ENCODE results near the gene ST6GALNAC3.
"Not testable (repeated sequence)": the region's sequence is repeated elsewhere in the genome, so short reads cannot be mapped to it uniquely, and the experiment has no call there.

The ST6GALNAC3 gene

DNA sequence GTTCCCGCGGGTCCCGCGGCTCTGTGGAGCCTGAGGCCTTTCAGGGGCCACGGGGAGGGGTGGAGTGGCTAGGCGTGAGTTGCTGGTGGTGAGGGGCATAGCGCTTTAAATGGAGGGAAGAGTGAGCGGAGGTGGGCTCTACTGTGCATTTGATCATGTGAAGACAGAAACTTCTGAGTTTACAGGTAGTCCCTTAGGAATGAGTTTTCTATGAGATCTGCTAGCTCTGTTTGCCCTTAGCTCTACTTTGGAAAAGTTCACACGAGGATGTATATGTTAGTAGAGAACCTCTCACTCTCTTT lies 593 bp downstream of the ST6GALNAC3 start:
- no peak for FAIRE-seq

DNA sequence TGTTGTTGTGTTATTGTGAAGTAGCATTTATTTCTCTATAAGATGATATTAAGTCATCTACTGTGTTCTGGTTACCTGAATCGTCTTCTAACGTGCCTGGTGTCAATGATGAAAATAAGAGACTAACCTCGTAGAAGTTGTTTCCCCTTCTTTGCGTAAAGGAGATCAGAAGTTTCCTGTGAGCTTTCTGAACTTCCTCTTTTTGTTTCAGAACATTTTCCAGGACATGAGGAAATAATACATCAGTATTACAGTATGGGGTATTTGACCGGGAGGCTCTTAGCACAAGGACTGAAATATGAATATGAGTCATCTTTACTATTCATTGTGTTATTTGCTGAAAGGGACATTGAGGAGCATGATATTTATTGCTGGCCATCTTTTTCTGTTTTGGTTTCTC lies 1.3 kb downstream of the ST6GALNAC3 start:
- no peak for FAIRE-seq

DNA sequence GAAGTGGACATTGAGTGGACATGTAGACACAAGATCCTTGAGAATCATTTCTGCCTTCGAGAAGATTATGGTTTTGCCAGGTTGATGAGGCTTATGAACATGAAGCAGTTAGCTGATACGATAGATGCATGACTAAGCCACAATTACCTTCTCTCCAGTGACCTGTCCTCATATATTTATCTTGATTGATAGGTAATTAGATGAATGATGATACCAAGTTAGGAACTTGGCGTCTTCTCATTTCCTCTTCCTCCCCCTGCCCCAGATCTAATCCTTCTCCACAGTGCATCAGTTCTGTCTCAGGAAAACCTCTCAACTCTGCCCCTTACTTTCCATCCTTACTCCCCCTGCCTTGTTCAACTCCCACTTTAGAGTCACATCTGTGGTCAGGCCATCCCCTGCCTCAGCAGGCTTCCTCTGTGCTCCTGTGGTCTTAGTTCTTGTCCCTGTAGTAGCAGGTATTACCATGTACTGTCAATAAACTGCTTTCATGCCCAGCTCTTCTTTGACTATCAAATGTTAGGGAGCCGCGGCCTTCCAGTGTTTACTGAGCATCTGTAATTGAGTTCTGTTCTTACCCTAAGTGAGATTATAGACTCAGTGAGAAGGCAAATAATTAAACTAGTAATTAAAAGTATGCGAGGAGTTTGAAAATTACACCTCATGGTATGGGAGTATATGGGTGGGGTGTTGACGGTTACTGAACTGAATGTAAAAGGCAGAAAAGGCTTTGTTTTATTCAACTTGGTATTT lies 5.1 kb downstream of the ST6GALNAC3 start:
- FAIRE-seq: no peak

DNA sequence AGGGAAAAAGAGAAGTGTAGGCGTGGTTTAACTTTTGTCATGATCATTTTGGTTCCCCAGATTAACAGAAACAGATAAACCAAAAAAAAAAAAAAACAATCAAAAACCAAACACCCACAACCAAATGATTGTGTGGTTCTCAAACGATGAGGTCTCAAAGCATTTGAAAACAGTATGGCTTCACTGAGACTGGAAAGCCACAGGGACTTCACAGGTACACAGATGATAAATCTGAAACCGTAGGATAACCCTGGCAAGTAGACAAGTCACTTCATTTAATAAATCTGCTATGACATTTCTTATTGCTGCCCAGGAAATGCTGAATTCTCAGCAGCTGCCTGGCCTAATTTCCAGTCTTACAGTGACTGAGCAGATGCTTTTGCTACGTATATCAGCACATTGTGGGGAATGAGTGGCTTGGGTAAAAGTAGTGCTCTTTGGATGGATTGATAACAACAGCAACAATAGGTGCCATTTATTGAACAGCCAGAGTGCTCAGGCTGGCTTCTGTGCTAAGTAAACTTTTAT lies 6.1 kb downstream of the ST6GALNAC3 start:
- no peak for FAIRE-seq

DNA sequence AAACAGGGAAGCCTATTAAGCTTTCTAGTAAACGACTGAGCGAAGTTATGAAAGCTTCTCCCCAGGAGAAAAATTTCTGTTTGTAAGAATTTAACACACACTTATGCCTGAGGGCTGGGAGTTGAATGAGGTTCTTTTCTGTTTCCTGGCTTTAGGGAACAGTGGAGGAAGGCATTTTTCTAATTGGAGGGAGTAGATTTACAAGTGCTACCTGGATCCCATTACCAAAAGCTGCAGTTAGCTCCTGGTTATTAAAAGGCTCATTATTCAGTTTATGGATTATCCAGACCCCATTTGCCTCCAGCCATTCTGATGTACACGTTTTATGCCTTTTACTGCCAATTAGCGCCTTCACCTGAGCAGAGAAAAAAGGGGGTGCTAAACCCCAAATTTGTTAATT lies 7.5 kb downstream of the ST6GALNAC3 start:
- no peak for FAIRE-seq

DNA sequence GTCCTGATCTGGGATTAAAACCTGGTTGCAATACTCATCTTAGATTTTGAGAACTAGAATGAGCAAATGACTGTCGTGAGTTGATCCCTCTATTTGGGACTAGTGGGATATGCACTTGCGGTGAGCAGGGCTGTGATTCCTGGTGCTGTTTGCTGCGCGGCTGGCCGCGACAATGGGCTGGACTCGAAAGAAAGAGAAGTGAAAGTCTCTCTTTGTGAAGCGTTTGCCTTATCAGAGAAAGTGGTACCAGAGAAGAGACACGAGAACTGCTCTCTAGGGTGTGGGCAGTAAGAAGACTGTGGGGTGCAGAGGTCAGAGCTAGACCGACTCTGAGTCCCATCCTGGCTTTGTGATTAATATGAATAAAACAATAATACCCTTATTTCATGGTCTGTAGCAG lies 8.6 kb downstream of the ST6GALNAC3 start:
- no peak for FAIRE-seq

DNA sequence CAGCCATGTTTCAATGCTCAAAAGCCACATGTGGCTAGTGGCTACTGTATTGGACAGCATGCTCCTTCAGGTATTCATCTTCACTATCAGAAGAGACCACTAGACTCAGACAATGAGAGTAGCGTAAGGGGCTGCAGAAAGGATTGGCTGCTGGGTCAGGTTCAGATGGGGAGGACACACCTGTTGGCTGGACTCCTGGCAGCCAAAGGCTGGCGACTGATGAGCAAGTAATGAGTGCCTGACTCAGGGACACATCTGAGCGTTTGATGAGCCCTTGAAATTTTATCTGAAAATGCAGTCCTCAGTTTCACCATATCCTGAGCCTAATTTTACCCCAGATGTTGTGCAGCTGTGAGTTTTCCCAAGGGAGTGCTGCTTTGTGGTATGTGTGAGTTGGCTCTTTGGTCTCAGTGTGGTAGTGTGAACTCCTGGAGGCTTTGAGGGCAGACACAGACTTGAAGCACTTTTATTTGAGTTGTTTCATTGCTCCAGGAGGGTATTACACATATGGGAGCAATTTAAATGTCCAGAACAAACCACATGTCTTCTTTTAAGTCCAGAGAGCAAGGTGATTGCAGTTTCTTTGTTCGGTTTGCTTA lies 9.6 kb downstream of the ST6GALNAC3 start:
- no peak for FAIRE-seq

DNA sequence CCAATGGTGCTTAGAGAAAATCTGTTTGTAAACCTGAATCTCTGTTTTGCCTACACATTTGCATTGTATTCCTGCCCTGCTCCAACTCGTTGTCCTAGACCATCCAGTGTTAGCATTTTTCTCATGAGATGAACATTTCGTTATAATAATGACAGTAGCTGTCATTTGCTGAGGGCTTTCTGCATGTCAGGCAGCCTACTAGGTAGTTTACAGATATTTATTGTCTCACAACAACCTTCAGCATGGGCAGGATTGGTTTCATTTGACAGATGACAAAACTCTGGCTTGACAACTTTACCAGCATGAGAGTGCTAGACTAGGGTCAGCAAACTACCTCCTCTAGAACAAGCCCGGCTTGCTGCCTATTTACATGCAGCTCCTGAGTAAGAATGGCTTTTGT lies 10.1 kb downstream of the ST6GALNAC3 start:
- no peak for FAIRE-seq

DNA sequence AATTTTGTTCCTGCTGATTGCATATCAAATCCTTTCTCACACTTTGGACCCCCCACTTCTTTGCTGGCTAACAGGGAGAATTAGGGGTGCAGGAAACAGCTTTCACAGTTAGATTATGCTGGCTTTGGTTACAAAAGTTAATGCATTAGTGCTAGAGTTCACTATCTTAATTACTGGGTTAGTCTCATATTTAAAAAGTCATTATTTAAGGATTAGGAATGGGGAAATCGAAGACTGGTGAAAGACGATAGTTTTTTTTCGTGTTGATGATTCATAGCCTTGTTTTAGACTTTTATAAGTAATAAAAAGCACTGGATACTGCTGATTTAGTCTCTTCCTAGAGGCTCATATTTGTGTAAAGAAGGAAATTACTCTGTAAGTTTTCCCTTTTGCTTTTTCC lies 11.6 kb downstream of the ST6GALNAC3 start:
- no peak for FAIRE-seq

DNA sequence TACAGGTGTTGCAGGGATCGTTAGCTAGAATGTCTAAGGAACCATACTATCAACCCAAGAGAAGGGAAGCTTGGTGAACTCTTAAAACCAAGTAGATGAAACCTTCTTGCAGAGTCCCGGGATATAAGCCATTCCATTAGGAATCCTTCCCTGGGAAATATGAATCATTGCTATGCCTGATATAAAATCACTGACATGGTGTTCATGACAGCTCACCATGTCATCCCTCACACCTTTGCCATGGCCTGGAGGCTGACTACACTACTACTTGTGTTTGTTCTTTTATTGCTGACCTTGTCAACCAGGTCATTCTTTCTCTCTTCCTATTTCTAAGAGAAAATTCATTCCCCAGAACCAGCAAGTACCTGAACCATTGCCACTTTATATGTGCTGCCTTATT lies 12.1 kb downstream of the ST6GALNAC3 start:
- FAIRE-seq: no peak

DNA sequence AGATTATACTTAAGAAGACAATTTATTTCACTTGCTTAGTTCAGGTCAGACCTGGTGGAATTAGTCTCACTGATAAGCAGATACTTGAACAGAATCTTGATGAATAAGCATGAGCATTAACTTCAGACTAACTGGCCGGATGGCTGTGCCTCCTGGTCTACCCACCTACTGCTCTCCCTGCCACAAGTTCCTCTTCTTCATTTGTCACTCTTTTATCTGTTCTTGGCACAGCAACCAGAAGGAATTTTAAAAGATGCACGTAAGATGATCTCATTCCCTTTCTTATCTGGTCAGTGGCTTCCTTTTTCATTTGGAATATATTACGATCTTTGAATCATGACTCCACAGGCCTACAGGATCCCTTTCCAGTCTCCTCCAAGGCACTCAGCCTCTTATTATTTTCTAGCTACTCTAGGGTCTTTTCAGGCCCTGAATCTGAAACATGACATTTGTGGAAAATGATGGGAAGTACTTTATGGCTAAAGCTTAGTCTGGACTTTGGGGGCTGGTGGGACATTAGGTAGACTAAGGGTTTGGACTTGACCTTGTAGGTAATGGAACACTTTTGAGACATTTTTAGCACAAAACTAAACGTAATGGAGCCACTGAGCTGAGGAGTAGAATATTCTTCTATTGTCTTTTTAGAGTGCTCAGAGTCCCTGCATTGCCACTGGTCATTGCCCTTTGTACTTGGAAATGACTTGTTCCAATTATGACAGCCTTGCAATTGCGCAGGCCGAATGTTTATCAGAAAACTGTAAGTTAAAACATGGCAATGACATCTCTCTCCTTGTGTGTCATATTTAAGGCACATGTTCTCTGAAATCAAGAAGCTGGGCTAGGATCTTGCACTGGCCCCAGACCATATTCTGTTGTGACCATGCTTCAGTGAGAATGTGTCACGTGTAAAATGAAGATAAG lies 16.0 kb downstream of the ST6GALNAC3 start:
- no peak for FAIRE-seq

DNA sequence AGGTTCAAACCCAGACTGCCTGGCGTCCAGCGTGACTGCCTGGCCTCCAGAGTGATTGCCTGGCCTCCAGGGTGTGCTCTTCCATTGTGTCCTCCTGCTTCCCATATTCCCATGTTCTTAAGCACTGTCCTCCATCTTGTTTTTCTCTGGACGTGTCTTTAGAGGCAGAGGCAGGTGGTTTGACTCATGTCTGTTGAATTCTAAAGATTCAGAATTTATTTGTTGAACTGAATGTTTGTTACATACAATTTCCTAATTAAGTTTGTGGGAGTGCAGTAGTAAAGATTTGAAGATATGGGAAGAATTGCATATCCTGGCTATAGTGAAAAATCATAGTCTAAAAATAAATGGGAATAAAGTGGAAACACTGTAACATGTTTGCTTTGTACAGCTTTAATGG lies 18.3 kb downstream of the ST6GALNAC3 start:
- no peak for FAIRE-seq

DNA sequence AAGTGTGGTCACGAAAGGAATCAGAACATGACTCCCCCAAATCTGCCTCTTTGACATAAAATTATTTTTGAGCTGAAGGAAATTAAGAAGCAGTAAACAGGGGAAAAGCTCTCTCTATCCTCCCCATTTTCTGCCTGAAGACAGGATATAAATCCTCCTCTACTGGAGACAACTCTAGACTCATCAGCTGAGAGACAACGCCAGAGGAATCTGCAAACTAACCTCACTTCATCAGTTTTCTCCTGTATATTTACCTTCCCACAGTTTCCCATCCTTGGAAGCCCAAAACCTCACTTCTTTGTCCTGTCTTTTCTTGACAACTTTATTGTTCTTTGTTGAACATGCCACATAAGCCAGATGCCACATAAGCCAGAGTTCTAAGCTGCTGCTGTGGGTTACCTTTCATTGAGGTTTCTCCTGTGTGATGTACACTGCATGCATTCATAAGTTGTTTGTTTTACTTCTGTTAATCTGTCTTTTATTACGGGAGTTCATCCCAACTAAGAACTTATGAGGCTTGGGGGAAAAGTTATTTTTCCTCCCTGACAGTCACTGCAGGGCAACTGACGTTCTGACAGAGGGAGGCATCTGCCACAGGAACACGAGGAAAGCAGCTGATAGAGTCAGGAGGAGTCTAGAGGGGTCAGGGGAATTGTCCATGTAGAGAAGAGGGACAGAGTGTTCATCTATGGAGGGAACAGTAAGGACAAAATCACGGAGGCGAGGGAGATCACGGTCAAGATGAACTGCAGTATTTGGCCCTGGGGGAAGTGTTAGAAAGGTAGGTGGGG lies 19.2 kb downstream of the ST6GALNAC3 start:
- no peak for FAIRE-seq

DNA sequence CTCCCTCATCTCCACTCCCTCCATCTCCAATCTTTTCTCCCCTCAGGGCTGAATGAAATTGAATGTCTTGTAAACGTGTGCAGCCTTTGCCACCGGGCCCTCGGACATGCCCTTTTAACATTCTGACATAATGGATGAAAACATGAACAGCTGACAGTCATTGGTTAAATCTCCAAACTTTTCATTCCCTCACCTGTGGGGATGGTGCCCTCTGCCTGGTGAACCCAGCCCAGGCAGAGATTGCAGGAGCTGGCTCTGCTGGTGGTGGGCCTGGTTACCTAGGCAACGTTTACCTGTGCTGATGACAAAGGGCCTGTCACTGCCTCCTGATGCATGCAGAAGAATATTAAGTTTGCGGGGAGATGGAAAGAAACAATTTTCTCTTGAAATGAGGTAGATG lies 21.3 kb downstream of the ST6GALNAC3 start:
- no peak for FAIRE-seq

DNA sequence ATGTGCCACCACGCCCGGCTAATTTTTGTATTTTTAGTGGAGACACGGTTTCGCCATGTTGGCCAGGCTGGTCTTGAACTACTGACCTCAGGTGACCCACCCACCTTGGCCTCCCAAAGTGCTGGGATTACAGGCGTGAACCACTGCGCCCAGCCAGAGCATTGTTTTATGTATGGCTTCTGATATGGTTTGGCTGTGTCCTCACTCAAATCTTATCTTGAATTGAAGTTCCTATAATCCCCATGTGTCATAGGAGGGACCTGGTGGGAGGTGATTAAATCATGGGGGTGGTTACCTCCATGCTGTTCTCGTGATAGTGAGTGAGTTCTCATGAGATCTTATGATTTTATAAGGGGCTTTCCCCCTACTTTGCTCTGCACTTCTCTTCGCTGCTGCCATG lies 22.5 kb downstream of the ST6GALNAC3 start:
- FAIRE-seq: not testable (repeated sequence)

DNA sequence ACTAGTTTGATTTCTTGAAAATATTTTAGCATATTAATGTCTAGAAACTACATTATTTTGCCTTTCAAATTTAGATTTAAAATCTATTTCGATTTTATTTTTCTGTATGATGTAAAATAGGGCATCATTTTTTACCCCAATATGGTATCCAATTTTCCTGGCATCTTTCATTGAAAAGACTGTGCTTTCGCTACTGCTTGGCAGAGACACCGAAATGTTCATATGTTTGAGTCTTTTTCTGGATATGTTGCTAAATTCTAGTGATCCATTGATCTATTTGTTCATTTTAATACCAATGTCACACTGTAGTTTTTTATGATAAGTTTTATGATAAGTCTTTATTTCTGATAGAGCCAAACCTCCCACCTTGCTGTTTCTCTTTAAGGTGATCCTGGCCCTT lies 24.3 kb downstream of the ST6GALNAC3 start:
- no peak for FAIRE-seq

DNA sequence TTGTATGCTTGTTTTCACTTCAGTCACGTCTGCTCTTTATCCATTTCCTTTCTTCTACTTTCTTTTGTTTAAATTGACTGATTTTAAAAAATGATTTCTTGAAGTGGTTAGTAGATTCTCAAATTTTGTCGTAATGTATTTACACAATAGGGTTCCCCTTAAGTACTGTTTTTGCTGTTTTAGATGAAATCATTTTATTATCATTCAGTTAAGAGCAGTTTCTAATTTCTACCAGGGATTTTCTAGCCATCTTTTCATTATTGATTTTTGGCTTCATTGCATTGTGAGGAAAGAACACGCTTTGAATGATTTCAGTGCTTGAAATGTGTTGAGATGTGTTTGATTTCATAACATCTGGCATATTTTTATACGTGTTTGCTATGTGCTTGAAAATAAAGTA lies 27.0 kb downstream of the ST6GALNAC3 start:
- FAIRE-seq: no peak

DNA sequence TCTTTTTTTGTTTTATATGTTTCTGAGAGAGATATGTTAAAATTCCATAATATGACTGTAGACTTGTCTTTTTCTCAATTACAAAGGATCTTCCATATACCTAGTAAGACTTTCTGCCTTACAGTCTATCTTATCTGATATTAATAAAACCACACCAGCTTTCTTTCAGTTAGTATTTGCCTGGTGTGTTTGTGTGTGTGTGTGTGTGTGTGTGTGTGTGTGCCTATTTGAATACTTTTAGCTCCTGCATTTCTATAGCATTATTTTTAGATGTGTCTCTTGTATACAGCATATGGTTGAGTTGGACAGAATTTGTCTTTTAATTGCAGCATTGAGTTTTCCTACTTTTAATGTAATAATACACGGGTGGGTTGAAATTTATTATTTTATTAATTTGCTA lies 27.5 kb downstream of the ST6GALNAC3 start:
- no peak for FAIRE-seq

DNA sequence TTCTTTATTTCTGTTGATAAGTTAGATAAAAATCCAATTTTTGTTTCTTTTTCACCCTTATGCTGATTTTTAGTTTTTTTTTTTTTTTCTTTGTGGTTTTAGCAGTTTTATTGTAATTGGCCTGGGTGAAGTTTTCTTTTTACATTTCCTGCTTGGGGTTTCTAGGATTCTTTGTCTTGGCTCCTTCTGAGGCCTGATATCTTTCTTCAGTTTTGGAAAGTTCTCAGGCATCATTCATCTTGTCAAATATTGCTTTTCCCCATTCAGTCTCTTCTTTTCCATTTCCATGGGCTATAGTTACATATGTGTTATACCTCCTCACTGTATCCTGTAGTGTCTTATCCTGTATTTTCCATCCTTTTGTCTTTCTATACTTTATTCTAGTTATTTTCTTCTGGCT lies 28.5 kb downstream of the ST6GALNAC3 start:
- FAIRE-seq: no peak

DNA sequence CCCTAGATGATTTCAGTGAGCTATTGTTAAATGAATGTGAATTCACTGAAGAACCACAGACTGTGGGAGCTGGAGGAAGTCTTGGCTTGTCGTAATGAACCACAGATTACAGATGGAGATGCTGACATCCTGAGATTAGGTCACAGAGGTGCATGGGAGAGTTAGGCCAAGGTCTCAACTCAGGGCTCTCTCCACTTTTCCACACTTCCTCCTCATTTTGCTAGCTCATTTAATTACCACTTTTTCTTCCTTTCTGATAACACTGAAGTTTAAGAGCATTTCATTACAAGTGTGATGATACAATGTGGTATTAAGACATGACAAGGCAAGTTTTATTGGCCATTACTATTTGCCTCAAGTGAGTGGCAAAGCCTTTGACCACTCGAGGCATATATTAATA lies 30.8 kb downstream of the ST6GALNAC3 start:
- no peak for FAIRE-seq

DNA sequence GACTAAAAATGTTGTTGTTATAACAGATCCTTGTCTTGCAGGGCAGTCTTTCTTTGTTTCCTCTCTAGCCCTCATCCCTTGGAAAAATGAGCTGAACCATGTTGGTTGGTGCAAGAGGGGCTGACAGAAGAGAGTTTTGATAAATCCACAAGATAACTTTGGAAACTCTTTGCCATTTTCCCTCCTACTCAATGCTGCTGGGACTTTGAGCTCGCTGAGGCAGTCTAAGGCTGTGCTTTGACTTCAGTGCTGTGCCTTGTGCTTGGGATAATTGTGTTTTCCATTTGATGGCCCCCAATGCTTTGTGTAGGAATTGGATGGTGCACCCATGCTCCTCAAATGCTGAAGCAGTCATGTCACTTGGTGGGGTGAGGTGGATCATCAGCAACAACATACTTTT lies 31.7 kb downstream of the ST6GALNAC3 start:
- FAIRE-seq: no peak

DNA sequence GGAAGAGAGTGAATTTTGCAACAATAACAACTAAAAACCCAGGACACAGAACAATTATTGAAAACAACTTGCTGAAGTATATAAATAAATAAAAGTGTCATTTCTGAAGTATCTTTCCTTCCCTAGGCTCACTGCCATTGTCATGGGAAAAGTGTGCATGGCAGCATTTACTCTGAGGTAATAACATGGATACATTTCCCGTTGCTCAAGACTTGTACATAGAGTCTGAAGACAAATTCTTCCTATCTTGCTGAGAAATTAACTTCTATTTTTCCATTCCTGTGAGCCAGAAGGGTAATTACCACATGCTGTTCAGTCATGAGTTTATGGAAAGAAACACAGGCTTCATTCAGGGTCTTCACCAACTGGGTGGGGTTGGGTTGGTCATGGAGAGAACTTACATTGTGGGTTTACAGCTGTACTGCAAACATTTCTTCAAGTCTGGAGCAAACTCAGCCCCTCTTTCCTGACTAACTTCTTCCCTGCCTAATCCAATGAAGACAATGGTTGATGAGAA lies 32.2 kb downstream of the ST6GALNAC3 start:
- no peak for FAIRE-seq

DNA sequence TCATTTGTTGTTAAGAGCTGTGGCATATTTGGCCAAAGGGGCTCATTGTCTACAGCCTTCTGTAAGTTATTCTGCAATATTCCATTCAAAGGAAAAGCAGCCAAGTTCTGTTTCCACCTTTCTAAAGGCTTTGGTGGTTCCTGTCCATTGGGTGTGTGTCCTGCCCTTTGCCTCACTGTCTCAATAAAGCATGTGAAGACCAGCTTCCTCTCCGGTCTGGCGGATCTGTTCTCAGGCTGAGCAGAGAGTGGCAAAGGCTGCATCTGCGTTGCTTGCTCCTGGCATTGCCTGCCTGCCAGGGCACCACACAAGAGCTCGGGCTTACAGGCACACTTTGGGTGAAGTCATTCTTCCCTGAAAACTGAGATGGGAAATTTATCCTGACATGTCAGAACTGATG lies 34.9 kb downstream of the ST6GALNAC3 start:
- FAIRE-seq: no peak

All from colon (tissue), 2 donors.